GM19463 (cell line): ENCODE results near the gene ATXN7.

Experiments used
- ATAC-seq: cut with Tn5 transposase; IDR thresholded peaks from one replicate; pipeline ENCODE4 v1.9.1; 2021; ENCODE audit warnings: mild to moderate bottlenecking, moderate library complexity; ENCODE audit not compliant: unreplicated experiment

ATXN7 gene

DNA sequence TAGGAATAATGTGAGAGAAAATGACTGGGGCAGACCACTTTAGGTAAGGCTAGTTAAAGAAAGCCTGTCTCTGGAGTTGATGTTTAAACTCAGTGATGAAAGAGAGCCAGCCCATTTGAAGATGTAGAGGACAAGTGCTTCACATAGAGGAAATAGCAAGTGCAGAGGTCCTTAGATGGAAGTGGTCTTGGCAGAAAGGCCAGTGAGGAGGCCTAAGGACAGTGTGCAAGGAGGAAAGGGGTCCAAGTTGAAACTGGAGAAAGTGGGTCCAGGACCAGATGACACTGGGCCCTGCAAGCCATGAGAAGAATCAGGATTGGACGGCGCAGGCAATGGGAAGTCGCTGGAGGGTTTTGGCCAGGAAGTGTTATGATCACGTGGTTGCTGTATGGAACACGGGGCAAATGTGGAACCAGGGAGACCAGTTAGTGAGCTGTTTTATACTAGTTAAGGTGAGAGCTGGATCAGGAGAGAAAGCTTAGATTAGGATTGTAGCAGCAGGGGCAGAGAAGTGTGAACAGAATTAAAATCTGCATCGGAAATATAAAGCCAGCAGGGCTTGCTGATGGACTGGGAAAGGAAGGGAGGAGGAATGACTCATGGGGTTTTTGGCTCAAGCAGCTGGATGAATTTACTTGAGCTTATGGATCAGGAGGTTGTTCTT, 96.5 kb downstream of the ATXN7 start:
- peak; percentile 26 for ATAC-seq

GRCh38 chr3:63961891-63962290, 98.2 kb downstream of the ATXN7 start:
- peak; percentile 68 for ATAC-seq

DNA sequence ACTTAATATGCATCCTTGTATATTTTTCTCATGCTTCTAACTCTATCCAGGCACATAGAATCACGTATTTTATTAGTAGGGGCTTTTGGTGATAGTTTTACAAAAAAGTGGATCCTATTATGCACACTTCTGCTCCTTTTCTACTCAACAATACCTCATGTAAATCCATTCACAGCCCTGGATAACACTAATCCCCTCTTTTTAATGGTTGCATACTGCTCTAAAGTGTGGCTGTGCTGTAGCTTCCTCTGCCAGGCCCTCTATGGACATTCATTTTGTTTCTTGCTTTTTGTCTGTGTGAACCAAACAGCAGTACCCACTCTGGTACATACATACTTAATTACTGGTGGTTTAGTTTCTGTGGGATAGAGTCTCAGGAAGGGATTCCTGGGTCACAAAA, 99.8 kb downstream of the ATXN7 start:
- no peak for ATAC-seq

DNA sequence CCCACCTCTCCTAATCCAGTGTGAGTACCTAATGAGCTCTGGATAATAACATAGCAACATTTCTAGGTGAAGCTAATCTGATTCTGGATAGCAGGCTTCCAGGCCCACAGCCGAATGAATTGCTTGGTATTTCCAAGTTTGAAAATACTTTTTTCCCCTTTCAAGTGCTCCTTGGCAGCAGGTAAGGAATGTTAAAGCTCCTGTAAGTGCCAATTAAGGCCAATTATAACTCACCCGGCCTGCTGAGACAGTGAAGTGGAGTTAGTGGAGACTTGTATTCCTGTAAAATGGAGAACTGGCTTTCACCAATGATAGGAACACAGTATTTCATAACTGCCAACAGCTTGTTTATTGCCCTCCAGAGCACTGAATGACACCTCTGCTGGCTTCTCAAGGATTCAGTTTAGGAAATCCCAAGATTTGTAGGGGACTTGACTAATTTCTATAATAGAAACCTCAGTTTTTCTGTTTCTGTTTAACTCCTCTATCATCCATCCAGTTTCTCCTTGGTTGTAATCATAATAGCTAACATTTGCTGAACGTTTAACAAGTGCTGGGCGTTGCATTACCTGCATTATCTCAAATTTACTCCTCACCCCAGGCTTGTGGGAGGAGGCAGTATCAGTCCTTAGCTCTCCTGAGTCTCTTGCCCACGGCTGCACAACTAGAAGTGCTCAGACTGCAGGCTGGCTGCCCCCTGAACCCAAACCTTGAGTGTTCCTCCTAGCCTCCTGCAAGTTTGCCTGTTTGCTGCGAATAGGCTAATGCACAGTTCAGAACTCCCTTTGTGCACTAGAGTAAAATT, 101.2 kb downstream of the ATXN7 start:
- no peak for ATAC-seq

- ATAC-seq = no peak
Observed at GRCh38 chr3:63966007-63966406, 102.3 kb downstream of the ATXN7 start.

GRCh38 chr3:63966871-63967270, 103.2 kb downstream of the ATXN7 start:
- ATAC-seq = no peak

- ATAC-seq = peak; percentile 51
Observed at GRCh38 chr3:63967675-63968611, 104.3 kb downstream of the ATXN7 start.

DNA sequence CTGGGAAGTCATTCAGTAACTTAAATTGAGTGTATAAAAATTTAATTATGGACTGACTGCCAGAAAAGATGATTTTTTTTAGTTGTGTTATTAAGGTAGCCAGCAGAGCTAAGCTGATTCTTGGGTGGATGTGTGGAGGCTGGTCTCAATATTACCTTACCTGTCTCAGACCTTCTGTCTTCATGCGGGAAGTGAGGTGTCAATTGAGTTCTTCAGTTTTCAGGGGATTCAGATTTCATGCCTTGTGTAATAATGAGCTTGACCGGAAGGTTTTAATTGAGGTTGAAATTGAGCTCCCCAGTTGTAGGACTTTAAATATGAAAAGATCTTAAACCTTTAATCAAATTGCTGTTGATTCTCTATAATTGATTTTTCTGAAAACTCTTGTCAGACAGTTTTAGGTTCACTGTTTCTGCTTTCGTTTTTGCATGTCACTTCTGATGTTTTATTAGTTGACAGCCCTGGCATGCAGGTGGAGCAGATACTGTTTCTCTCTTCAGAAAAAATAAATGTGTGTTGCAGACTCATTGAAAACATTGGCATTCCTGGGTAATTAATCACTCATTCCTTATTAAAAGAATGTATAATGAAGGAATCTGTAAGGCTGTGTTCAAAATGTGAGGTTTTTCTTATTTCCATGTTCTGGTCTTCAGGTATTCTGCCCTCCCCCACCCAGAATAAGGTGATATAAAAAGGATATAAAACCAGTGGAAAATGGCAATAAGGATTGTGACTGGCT, 105.1 kb downstream of the ATXN7 start:
- peak; percentile 17 for ATAC-seq

DNA sequence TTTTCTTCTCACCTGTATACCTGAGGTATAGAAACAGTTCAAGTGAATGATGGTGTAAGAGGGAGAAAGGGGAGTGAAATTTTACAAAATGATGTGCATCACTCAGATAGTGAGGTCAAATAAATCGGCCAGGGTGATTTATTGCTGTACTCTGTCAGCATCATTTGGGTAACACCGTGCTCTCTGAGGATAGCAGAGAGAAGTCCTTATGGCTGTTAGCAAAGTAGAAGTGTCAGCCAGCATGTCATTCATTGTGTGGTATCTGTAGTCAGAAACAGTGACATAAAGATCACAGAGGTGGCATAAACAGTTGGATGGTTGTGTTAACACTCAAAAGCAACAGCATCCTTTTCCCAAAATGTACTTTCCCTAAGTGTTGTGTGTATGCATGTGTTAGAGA, 106.2 kb downstream of the ATXN7 start:
- ATAC-seq = no peak

DNA sequence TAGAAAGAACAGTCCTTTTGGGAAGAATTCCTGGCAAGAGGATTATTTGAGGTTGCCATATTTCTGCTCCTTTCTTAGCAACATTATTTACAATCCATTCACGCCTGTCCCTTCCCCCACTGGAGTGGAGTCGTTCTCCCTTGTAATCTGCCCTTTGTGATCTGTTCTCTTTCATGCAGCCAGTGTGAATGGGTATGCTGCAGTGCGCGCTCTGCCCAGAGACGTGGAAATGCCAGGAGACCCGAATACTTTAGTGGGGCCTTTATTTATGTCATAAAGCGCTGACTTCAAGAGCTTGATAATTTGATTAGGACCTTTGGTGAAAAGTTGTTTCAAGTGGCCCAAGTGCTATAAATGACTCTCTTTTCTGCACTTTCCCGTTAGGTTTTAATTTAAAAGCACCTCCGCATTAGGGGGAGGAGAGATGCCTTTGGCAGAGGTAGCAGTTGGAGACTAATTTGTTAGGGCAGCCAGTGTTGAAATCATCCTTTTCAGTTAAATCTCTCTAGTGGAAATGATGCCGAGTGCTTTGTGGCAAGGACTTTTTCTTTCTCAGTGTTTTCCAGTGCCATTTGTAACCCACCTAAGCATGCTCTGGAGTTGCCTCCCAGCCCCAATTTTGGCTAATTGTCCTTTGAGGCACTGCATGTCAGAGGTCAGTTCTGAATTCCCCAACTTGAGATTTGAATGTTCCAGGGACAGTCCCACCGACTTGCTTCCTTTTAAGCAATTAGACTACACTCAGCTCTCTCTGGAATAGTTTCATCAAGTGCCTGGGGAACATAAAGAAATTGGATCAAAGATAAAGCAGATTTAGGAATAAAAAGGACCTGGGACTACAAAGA, 107.2 kb downstream of the ATXN7 start:
- no peak for ATAC-seq

DNA sequence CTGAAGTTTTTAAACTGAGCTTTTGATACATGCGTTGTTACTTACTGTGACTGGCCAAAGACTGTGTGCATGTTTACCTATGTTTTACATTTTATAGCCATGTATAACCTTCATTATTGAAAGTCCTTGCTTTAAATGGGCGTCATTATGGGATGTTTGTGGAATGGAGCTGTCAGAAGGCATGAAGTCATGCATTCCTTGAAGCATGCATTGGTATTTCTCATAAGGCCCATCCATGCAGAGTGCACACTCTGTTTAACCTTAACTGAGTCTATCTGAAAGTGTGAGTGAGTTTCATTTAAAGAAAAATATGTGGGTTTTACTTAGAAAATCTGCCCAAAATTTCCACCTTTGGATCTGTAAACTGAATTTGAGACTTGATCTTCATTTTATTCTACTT, 108.5 kb downstream of the ATXN7 start:
- no peak for ATAC-seq

DNA sequence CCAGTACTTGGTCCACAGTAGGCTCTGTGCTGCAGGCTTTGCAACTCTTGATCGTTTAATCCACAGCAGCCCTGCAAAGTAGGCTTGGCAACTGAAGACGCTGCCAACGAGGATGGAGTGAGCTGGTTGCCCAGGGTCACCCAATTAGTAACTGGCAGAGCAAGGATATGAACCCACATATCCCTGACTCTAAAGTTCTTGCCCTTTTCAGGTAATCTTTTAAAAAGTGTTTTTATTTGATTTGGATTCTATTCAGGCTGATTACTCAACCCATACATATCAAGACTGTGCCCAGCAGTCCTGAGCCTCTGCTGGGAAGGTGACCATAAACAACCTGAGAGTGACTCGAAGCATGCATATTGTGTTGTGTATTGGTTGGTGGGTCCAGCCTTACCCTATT, 109.3 kb downstream of the ATXN7 start:
- no peak for ATAC-seq

GRCh38 chr3:63973406-63973805, 109.7 kb downstream of the ATXN7 start:
- ATAC-seq = no peak

DNA sequence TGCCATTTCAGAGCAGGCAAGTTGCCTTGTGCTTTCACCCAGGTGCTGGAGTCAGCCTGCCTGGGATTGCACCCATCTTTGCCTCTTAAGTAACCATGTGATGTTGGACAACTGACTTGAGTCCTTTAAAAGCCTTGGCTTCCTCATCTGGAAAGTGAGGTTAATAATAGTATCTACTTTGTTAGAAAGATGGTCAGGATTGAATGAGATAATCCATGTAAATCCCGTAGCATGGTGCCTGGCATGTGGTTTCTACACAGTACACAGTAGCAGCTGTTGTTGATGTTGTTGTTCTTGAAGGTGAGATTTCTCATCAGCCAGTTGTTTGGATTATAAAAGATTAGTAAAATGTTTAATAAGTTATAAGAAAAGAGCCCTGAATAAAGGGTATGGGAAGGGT, 110.8 kb downstream of the ATXN7 start:
- no peak for ATAC-seq

DNA sequence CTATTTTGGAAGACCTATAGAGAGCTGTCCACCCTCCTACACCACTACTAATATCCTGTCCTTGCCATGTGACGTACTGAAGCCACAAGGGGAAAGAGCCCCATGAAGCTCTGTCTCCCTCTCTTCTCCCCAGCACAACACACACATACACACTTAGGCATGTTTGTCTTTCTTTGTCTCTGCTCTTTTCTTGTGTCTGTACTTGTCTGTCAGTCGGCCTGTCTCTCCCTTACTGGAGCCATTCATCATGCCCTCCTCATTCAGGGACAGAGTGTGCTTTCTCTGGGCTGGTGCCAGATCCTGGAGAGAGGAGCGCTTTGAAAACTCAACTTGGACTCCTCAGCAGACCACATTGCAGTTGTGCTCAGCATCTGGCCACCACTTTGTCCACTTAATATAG, 112.1 kb downstream of the ATXN7 start:
- no peak for ATAC-seq

- no peak for ATAC-seq
Observed at GRCh38 chr3:63976161-63976871, 112.6 kb downstream of the ATXN7 start.

- ATAC-seq = no peak
Observed at GRCh38 chr3:63976872-63977200, 113.2 kb downstream of the ATXN7 start.

DNA sequence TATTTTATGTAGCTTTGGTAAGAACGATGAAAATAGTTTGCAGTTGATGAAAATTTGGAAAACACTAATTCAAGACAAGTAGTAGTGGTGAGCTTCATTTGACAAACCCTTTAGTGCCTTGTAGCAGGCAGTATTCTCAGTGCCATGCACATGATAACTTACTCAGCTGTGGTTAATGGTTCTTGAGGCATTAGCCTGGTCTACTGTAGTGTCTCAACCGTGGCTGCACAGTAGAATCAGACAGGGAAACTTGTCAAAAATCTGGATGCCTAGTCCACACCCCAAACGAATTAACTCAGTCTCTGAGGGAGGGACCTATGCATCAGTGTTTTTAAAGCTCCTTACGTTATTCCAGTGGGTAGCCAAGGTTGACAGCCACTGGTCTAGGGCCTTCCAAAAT, 114.2 kb downstream of the ATXN7 start:
- ATAC-seq = no peak

DNA sequence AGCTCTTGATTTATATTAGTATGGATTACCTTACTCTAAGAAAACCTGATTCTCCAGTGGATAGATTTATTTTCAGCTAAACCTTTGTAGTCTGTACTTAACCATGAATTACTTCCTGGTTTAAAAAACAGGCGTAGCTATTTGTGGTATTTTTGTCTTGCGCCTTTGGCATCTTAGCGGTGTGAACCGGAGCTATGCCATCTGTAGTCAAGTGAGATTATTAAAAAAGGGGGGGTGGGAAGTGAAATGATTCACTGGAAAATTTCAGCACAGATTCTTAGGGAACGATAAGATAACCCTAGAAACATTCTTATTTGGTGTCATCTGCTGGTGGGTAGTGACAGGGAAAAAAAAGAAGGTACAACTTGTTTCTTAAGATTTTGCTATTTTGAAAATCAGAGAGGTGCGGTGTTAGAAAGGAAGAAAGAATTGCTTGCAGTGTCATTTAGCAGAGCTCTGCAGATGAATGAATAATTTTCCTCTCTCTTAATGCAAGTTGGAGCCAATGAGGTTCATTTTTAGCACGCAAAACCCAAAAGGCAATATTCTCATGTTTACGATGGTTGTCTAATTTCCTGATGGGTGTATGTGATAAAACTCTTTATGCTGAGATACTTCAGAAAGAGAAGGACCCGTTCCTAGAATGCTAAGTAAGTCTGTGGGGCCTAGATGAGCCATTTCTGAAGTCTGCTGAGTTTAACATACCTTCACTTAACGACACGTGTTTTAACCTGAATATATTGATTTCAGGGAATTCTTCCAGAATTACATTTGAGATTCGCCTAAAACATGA, 115.6 kb downstream of the ATXN7 start:
- no peak for ATAC-seq
